DMS53 treated with DMSO at 0.1 percent for 48 hours (cell line): ENCODE data around the gene ACOD1.
A peak's percentile ranks its signal among the peaks of the same experiment; 100 is the strongest.

Experiments
- DNase-seq: peaks from one replicate; lab custom pipeline; 2025; ENCODE audit not compliant: unreplicated experiment; lab: John Stamatoyannopoulos, UW

ACOD1 gene

DNA sequence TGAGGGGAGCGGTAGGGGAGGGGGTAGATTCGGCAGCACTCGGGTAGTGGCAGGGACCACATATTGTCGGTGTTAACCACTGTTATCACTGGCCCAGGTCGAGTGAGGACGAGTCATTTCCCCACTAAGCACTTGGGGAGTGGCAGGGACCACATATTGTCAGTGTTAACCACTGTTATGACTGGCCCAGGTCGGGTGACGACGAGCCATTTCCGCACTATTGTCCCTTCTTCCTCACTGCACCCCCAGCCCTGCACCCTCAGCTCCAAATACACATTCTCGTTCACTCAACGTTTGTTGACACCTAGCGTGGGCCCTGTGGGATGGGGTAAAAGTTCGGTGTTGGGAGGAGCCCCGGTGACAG lies 43.1 kb downstream of the ACOD1 start:
- no peak for DNase-seq

DNA sequence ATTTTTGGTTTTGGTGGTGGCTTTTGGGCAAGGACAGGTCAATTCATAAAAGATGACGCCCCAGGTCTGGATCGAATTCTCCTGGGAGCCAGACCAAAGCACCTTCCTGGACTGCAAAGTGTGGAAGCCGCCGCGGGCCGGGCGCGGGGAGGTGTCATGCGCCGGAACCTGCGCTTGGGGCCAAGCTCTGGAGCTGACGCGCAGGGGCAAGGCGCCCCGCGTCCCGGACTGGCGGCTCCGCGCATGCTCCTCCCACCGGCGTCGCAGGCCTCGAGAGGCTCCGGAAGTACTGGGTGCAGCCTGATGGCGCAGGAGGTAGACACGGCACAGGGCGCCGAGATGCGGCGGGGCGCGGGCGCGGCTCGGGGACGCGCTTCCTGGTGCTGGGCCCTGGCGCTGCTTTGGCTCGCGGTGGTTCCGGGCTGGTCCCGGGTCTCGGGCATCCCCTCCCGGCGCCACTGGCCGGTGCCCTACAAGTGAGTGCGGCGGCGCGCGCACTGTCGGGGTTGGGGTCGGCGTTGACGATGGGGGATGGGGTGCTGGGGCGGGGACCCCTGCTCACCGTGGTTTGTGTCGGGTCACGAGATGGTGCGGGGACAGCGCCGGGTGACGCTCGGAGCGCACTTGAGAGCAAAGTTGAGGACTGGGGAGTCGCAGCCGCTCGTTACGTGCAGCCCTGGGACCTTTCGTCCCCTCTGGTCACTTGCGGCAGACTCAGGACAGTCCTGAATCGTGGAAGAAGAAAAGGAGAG lies 43.7 kb downstream of the ACOD1 start, which contains the start of gene CLN5:
Gene CLN5 (plus strand): TSS at position 286 of the 752 bp plus-strand sequence. CDS start 18 bp downstream, at position 304.
- peak; percentile 49 for DNase-seq

DNA sequence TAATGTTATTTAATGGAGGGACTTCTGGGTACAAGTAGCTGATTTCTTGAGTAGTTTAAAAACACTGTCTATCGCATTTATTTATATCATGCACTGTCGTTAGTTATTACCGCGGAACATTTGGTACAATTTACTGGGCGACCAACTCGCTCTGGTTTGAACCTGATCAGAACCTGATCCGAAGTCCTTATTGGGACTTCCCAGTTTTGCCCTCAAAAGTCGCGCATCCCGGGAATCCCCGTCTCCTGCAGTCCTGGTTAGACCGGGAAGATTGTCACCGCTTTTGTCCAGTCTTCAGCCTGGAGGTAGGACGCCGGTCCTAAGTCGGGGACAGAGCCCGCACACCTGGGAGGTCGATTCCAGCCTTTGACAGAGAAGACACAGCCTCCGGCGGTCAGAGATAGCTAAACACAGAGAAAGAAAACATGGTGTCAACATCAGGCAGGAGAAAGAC lies 44.3 kb downstream of the ACOD1 start:
- no peak for DNase-seq

DNA sequence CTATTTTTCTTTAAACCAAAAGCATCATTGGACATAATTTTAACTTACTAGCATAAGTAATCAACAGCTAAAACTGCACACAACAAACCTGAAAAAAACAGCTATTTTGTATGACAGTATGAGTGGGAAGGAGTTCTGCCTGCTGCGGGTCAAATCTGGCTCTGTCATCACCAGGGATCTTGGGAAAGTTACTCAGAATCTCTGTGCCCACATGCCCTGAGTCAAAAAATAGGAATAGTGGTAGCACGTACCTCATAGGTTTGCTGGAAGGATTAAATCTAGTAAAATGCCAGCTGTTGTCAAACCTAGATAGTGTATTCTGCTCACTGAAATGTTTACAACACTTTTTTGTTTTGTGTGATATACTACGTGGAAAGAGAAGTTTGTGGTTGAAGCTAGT lies 44.7 kb downstream of the ACOD1 start:
- no peak for DNase-seq

DNA sequence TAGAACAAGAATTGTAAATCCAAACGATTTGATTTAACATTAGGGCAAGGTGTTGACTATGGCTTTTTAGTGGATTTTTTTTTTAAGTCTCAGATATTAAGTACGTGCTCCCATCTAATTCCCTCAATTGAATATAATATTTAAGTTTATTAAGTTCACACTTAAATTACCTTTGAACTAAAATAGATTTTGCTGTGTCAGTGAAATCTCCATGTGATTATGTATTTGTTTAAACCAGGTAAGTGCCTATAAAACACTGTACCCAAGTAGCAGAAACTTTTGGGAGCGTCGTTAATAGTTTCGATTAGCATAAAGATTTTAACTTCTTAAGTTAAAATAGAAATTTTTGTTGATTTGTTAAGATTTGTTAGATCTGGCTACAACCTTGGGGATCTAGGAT lies 45.2 kb downstream of the ACOD1 start:
- DNase-seq, result no peak

DNA sequence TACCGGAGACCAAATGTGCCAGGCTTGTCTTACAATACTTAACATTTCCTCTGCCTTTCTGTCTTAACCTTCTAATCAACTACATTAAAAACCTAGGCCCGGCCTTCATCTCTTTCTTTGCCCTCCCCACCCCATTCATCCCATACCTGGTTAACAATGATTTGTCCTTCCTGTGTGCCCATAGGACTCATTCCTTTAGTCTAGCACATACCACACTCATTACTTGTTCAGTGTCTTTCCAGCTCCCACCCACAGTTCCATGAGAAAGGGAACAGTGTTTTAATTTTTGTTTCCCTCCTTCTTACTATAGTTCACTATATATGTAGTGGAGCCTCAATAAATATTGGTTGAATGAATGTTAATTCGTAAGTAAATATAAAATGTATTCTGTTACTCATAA lies 46.0 kb downstream of the ACOD1 start:
- no peak for DNase-seq

DNA sequence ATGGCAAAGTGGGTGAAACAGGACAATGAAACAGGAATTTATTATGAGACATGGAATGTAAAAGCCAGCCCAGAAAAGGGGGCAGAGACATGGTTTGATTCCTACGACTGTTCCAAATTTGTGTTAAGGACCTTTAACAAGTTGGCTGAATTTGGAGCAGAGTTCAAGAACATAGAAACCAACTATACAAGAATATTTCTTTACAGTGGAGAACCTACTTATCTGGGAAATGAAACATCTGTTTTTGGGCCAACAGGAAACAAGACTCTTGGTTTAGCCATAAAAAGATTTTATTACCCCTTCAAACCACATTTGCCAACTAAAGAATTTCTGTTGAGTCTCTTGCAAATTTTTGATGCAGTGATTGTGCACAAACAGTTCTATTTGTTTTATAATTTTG lies 52.2 kb downstream of the ACOD1 start:
- no peak for DNase-seq

DNA sequence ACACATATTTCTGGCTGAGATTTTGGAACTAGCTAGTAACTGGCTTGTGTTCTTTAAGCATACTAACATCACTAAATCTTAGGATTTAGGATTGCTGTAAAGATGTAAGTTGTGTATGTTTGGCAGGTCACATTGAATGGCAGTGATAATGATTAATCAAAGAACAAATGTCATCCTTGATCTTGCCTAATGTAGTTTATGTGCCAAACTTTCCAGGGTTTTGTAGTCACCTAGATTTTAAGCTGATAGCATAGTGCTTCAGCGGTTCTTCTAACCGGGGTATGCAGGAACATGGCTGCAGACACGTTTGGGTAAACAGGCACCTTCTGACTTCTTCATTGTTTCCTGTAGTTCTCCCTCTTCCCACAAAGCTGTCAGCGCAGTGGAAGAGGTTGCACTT lies 53.2 kb downstream of the ACOD1 start:
- no peak for DNase-seq

DNA sequence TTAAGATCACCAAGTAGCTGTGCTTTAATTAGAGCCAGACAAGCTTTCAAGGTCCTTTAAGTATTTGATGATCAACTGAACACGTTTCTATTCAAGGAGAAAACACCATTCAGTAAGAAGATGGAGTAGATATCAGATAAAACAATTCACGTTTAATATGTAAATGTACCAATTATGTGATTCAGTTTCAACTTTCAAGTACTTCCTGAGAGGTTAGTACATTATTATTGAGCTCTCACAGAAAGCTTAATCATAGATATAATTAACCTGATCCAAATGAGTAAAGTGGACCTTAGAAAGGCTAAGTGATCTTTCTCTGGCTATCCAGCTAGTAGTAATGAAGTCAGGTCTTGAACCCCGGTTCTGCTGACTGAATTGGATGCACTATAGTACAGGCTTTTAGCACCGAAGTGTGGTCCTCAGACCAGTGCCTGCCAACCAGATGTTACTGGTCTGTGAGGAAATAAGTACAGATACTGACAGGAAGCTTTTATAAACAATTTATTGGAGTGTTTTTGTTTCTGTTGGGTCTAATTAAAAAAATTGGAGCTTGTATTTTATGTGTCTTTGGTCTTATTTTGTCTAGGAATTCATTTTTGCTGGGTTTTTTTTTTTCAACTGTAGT lies 53.8 kb downstream of the ACOD1 start:
- DNase-seq, result no peak

DNA sequence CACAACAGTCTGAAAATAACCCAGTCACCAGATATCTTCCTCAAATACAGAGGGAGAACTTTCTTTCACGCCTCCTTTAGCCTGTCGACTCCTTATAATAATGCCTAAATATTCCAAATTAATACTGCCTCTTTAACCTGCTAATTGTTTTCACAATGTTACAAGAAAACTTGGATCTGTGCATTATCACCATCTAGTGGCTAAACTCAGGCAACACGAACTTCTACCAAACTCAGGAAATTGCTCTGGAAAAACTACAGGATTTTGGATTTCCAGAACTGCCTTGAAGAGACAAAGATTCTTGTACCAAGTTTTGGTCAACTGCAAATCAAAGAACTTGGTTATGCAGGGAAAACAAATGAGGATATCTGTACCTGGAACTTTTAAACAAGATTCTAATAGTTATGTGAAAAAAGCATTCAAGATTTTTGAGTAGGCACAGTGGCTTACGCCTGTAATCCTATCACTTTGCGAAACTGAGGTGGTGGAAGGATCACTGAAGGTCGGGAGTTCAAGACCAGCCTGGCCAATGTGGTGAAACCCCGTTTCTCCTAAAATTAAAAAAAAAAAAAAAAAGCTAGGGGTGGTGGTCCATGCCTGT lies 54.4 kb downstream of the ACOD1 start:
- DNase-seq, result no peak
